Pancreas (tissue), 10 donors: Measurements from ENCODE around the gene ABCB11. TPM values are rescaled to one million over a fixed set of nuclear protein-coding genes. Genes with fewer than 3 reads are reported as not detected.
A peak's percentile ranks its signal among the peaks of the same experiment; 100 is the strongest.

Experiments used
- ATAC-seq, 4 donors: fragments of 200-7000 bp; cut with Tn5 transposase; one replicate each; pipeline versions ENCODE4 v1.8.0 to v1.9.1; 2020; ENCODE audit warnings: mild to moderate bottlenecking in 4 of 4, moderate library complexity in 4 of 4
- DNase-seq, 6 donors: peaks; one replicate each; pipeline ENCODE4 v3.0.0-alpha.2; 2020
- FAIRE-seq: peaks from 2 replicates; lab custom pipeline; 2012; peaks lifted over from hg19 to GRCh38; lab: Jason Lieb, UNC
- H3K27ac ChIP-seq, 4 donors: fragments of 200-600 bp; sonication (generic); 1 replicate in 3 of 4; 2 replicates in 1 of 4; pipeline versions ENCODE4 v1.5.0 to v1.8.0; 2020
- H3K27me3 ChIP-seq, 4 donors: fragments of 200-600 bp; one replicate each; pipeline ENCODE4 v1.8.0; 2021
- H3K36me3 ChIP-seq, 3 donors: fragments of 200-600 bp; sonication (generic) in 1 of 3; one replicate each; pipeline versions ENCODE4 v1.5.0 to v1.8.0; 2020 to 2021
- H3K4me1 ChIP-seq, 3 donors: fragments of 200-600 bp; one replicate each; pipeline ENCODE4 v1.8.0; 2021
- H3K4me3 ChIP-seq, 4 donors: fragments of 200-600 bp; sonication (generic) in 2 of 4; one replicate each; pipeline versions ENCODE4 v1.5.0 to v1.8.0; 2020 to 2021
- H3K9me3 ChIP-seq, 4 donors: fragments of 200-600 bp; one replicate each; pipeline ENCODE4 v1.8.0; 2021
- CTCF ChIP-seq, 4 donors: fragments of 200-600 bp; sonication (generic) in 3 of 4; IDR thresholded peaks; one replicate each; pipeline versions ENCODE4 v1.5.0 to v1.8.0; 2021; ENCODE audit warnings: antibody characterized with exemption in 4 of 4
- WGBS, 2 donors: extraction: QIAGEN DNeasy Blood & Tissue Kit; methylation state at CpG; one replicate each; pipeline ENCODE4 v1.1.7; 2013; 5-methylcytosine and 5-hydroxymethylcytosine counted together
- intact Hi-C, 3 donors: fragments of 100-400 bp; cut with DNase I; formaldehyde crosslinking; loops; one replicate each; pipeline versions ENCODE4 v1.11.1 to v1.14.2; 2022
- polyA plus RNA-seq, 2 donors: library from polyadenylated mRNA; stranded (reverse); fragments of 200-250 nt; gene quantifications; one replicate each; pipeline ENCODE4 v1.2.3, GENCODE V29; 2013
- total RNA-seq, 6 donors: library from RNA; stranded (reverse); fragmentation: NEBNext Ultra II Directional in 4 of 6; extraction: Animal tissue kit (Norgen Biotek cat#: 25700) in 4 of 6; gene quantifications; one replicate each; pipeline versions ENCODE4 v1.2.1 to v1.2.4, GENCODE V29; 2021 to 2023
- donor health status: healthy with polysubstance abuse.
- donor health status: DM: no; HTN: no; CAD: no; lungs with moderate emphysema.
- donor health status: DM: no; HTN: no; CAD: no.
- donor health status: control.
- donor health status: control.
- donor health status: Bipolar disorder and iron deficiency.
- donor health status: DM: yes; HTN: yes; CAD: no.
- donor health status: DM: no; HTN: no; CAD: no.
- donor health status: DM: no; HTN: no; CAD: no.
- donor health status: DM: yes; HTN: yes; CAD: no.

The ABCB11 gene
- total and polyA plus RNA-seq, 8 donors = 0.02 to 0.12 (median 0.04) TPM; not detected in 2

GRCh38 chr2:168912901-168913369 lies 118.2 kb downstream of the ABCB11 start:
- Histone ChIP-seq H3K27ac (no peak overlapping the region), H3K4me1 (no peaks in the 10 kb centered on the region), H3K27me3 (no peaks in the 10 kb centered on the region), H3K9me3 (no peaks in the 10 kb centered on the region), H3K4me3 (no peak overlapping the region), H3K36me3 (no peaks in the 10 kb centered on the region)
- 17 to 26% methylated on average over 21 of the region's 21 CpGs for WGBS, 2 donors
- DNase-seq (peak in 5 of 6 donors; percentile 11 to 75 (median 35)), FAIRE-seq (no peak), ATAC-seq (peak; percentile 64 to 87 (median 80))
- TF ChIP-seq CTCF (IDR thresholded peaks at IDR 0.05) = no peak
- intact Hi-C loops = loop anchor here in 1 of 3 donors (10.0 kb wide), 1 partner anchor 138 kb away; no protein-coding TSS in a partner anchor

- DNase-seq (no peak), FAIRE-seq (no peak), ATAC-seq (peak in 3 of 4 donors; percentile 26 to 38 (median 32))
- Histone ChIP-seq H3K36me3 (no peaks in the 10 kb centered on the region), H3K4me1 (no peaks in the 10 kb centered on the region), H3K27ac (no peak overlapping the region), H3K9me3 (no peaks in the 10 kb centered on the region), H3K27me3 (no peaks in the 10 kb centered on the region), H3K4me3 (no peak overlapping the region)
- no peak for TF ChIP-seq CTCF (IDR thresholded peaks at IDR 0.05)
- intact Hi-C loops = loop anchor here in 1 of 3 donors (10.0 kb wide), 1 partner anchor 138 kb away; no protein-coding TSS in a partner anchor
- WGBS, 2 donors = 50 to 61% methylated on average over 6 of the region's 6 CpGs
Observed at GRCh38 chr2:168912466-168912865, 118.7 kb downstream of the ABCB11 start.

- no peak for ATAC-seq
- Histone ChIP-seq H3K4me3 (no peak overlapping the region), H3K27ac (no peak overlapping the region), H3K36me3 (no peaks in the 10 kb centered on the region), H3K27me3 (no peaks in the 10 kb centered on the region), H3K9me3 (no peaks in the 10 kb centered on the region), H3K4me1 (no peaks in the 10 kb centered on the region)
- intact Hi-C loops = loop anchor here in 1 of 3 donors (10.0 kb wide), 1 partner anchor 136 kb away; no protein-coding TSS in a partner anchor
- FAIRE-seq = no peak
- no peak for DNase-seq
- TF ChIP-seq CTCF (IDR thresholded peaks at IDR 0.05) = no peak
- WGBS, 2 donors = 71 to 75% methylated on average over 5 of the region's 5 CpGs
Observed at GRCh38 chr2:168910330-168910729, 120.8 kb downstream of the ABCB11 start.

- 85 to 91% methylated on average over 8 of the region's 8 CpGs for WGBS, 2 donors
- no peaks in the 10 kb centered on the region for H3K4me1 ChIP-seq
Observed at GRCh38 chr2:168907940-168908662, 123.0 kb downstream of the ABCB11 start.

More at GRCh38 chr2:168907940-168908662, 123.0 kb downstream of the ABCB11 start:
- TF ChIP-seq CTCF (IDR thresholded peaks at IDR 0.05) = no peak
- FAIRE-seq (no peak), ATAC-seq (no peak), DNase-seq (no peak)
- Histone ChIP-seq H3K27me3 (no peaks in the 10 kb centered on the region), H3K36me3 (no peaks in the 10 kb centered on the region), H3K9me3 (no peaks in the 10 kb centered on the region), H3K4me3 (no peak overlapping the region), H3K27ac (no peak overlapping the region)
- intact Hi-C loops = no loop called here
